ENCODE measurements around the gene CACNB3.

CACNB3 gene

GRCh38 chr12:48789858-48790326 lies 28.4 kb upstream of the CACNB3 start:
- no peak for DNase-seq (ENCODE audit: low read depth)
- Histone ChIP-seq H3K4me3 (ENCODE audit: low read length) (no peak overlapping the region), H3K9me3 (ENCODE audit: control insufficient read depth, low read length) (no peaks in the 10 kb centered on the region), H3K9ac (ENCODE audit: low read length) (no peak overlapping the region), H3K27me3 (replicated peaks; ENCODE audit: control insufficient read depth, insufficient read depth, low read length) (no peaks in the 10 kb centered on the region), H3K36me3 (ENCODE audit: control insufficient read depth, insufficient read depth, low read length, severe bottlenecking) (no peaks in the 10 kb centered on the region), H3K4me1 (ENCODE audit: control insufficient read depth, insufficient read depth, low read length) (peaks cover 17% of the 10 kb centered on the region)

DNA sequence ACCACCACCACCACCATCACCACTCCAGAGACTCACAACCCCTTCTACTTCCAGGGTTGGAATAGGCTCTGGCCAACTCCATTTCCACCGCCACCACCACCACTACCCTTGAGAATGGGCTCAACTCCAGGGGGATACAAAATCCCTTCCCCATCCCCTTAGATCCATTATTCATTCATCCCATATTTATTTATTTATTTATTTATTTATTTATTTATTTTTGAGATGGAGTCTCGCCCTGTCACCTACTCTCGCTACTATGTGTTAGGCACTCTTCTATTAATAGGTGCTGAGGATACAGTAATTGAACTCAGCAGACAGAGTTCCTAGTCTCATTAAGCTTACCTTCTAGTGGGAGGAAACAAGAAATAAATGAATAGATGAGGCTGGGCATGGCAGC lies 24.6 kb upstream of the CACNB3 start:
- no peaks in the 10 kb centered on the region for H3K36me3 ChIP-seq (ENCODE audit: control insufficient read depth, insufficient read depth, low read length, severe bottlenecking)
- no peak overlapping the region for H3K4me3 ChIP-seq (ENCODE audit: low read length)
- no peak overlapping the region for H3K9ac ChIP-seq (ENCODE audit: low read length)
- H3K9me3 ChIP-seq (ENCODE audit: control insufficient read depth, low read length) = no peaks in the 10 kb centered on the region
- no peaks in the 10 kb centered on the region for H3K4me1 ChIP-seq (ENCODE audit: control insufficient read depth, insufficient read depth, low read length)
- DNase-seq (ENCODE audit: low read depth) = no peak
- no peaks in the 10 kb centered on the region for H3K27me3 ChIP-seq (replicated peaks; ENCODE audit: control insufficient read depth, insufficient read depth, low read length)

- Histone ChIP-seq H3K27me3 (replicated peaks; ENCODE audit: control insufficient read depth, insufficient read depth, low read length) (no peaks in the 10 kb centered on the region), H3K4me3 (ENCODE audit: low read length) (no peak overlapping the region), H3K9ac (ENCODE audit: low read length) (no peak overlapping the region), H3K4me1 (ENCODE audit: control insufficient read depth, insufficient read depth, low read length) (no peaks in the 10 kb centered on the region), H3K36me3 (ENCODE audit: control insufficient read depth, insufficient read depth, low read length, severe bottlenecking) (no peaks in the 10 kb centered on the region), H3K9me3 (ENCODE audit: control insufficient read depth, low read length) (no peaks in the 10 kb centered on the region)
- peak; percentile 93 for DNase-seq (ENCODE audit: low read depth)
Observed at GRCh38 chr12:48794870-48795269, 23.4 kb upstream of the CACNB3 start.

- Histone ChIP-seq H3K4me3 (ENCODE audit: low read length) (no peak overlapping the region), H3K27me3 (replicated peaks; ENCODE audit: control insufficient read depth, insufficient read depth, low read length) (no peaks in the 10 kb centered on the region)
- DNase-seq (ENCODE audit: low read depth) = peak; percentile 91
Observed at GRCh38 chr12:48795550-48796455, 22.5 kb upstream of the CACNB3 start.

DNA sequence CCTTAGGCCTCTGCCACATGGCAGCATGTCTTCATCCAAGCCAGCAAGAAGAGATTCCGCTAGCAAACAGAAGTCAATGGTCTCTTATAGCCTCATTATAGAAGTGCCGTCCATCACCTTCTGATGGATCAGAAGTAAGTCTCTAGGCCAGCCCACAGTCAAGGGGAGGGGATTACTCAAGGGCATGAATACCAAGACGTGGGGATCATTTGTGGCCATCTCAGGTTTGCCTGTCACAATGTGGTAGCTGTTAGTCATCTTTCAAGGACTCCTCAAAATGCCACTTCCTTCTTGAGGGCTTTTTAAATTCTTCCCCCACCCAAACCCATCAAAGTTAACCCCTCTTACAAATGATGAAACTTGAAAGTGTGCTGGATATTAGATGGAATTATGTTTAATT lies 21.3 kb upstream of the CACNB3 start:
- no peaks in the 10 kb centered on the region for H3K4me1 ChIP-seq (ENCODE audit: control insufficient read depth, insufficient read depth, low read length)
- no peak for DNase-seq (ENCODE audit: low read depth)
- no peaks in the 10 kb centered on the region for H3K36me3 ChIP-seq (ENCODE audit: control insufficient read depth, insufficient read depth, low read length, severe bottlenecking)
- H3K9me3 ChIP-seq (ENCODE audit: control insufficient read depth, low read length) = no peaks in the 10 kb centered on the region
- H3K27me3 ChIP-seq (replicated peaks; ENCODE audit: control insufficient read depth, insufficient read depth, low read length) = no peaks in the 10 kb centered on the region
- H3K9ac ChIP-seq (ENCODE audit: low read length) = no peak overlapping the region
- no peak overlapping the region for H3K4me3 ChIP-seq (ENCODE audit: low read length)

More at GRCh38 chr12:48795550-48796455, 22.5 kb upstream of the CACNB3 start:
- H3K36me3 ChIP-seq (ENCODE audit: control insufficient read depth, insufficient read depth, low read length, severe bottlenecking) = no peaks in the 10 kb centered on the region
- no peak overlapping the region for H3K9ac ChIP-seq (ENCODE audit: low read length)
- H3K9me3 ChIP-seq (ENCODE audit: control insufficient read depth, low read length) = no peaks in the 10 kb centered on the region
- H3K4me1 ChIP-seq (ENCODE audit: control insufficient read depth, insufficient read depth, low read length) = no peaks in the 10 kb centered on the region

- no peaks in the 10 kb centered on the region for H3K9me3 ChIP-seq (ENCODE audit: control insufficient read depth, low read length)
- no peak for DNase-seq (ENCODE audit: low read depth)
- H3K4me3 ChIP-seq (ENCODE audit: low read length) = no peak overlapping the region
- H3K36me3 ChIP-seq (ENCODE audit: control insufficient read depth, insufficient read depth, low read length, severe bottlenecking) = no peaks in the 10 kb centered on the region
- no peaks in the 10 kb centered on the region for H3K27me3 ChIP-seq (replicated peaks; ENCODE audit: control insufficient read depth, insufficient read depth, low read length)
- H3K4me1 ChIP-seq (ENCODE audit: control insufficient read depth, insufficient read depth, low read length) = no peaks in the 10 kb centered on the region
- no peak overlapping the region for H3K9ac ChIP-seq (ENCODE audit: low read length)
Observed at GRCh38 chr12:48800457-48800856, 17.8 kb upstream of the CACNB3 start.

- no peaks in the 10 kb centered on the region for H3K36me3 ChIP-seq (ENCODE audit: control insufficient read depth, insufficient read depth, low read length, severe bottlenecking)
- H3K27me3 ChIP-seq (replicated peaks; ENCODE audit: control insufficient read depth, insufficient read depth, low read length) = no peaks in the 10 kb centered on the region
- H3K9ac ChIP-seq (ENCODE audit: low read length) = no peak overlapping the region
- no peak for DNase-seq (ENCODE audit: low read depth)
- H3K4me3 ChIP-seq (ENCODE audit: low read length) = no peak overlapping the region
- no peaks in the 10 kb centered on the region for H3K9me3 ChIP-seq (ENCODE audit: control insufficient read depth, low read length)
- H3K4me1 ChIP-seq (ENCODE audit: control insufficient read depth, insufficient read depth, low read length) = no peaks in the 10 kb centered on the region
Observed at GRCh38 chr12:48800971-48801370, 17.3 kb upstream of the CACNB3 start.

- Histone ChIP-seq H3K27me3 (replicated peaks; ENCODE audit: control insufficient read depth, insufficient read depth, low read length) (no peaks in the 10 kb centered on the region), H3K36me3 (ENCODE audit: control insufficient read depth, insufficient read depth, low read length, severe bottlenecking) (no peaks in the 10 kb centered on the region), H3K9ac (ENCODE audit: low read length) (no peak overlapping the region), H3K4me3 (ENCODE audit: low read length) (no peak overlapping the region), H3K9me3 (ENCODE audit: control insufficient read depth, low read length) (no peaks in the 10 kb centered on the region), H3K4me1 (ENCODE audit: control insufficient read depth, insufficient read depth, low read length) (no peaks in the 10 kb centered on the region)
- no peak for DNase-seq (ENCODE audit: low read depth)
Observed at GRCh38 chr12:48803675-48804074, 14.6 kb upstream of the CACNB3 start.

- no peaks in the 10 kb centered on the region for H3K9me3 ChIP-seq (ENCODE audit: control insufficient read depth, low read length)
- no peaks in the 10 kb centered on the region for H3K36me3 ChIP-seq (ENCODE audit: control insufficient read depth, insufficient read depth, low read length, severe bottlenecking)
- no peak for DNase-seq (ENCODE audit: low read depth)
- no peak overlapping the region for H3K9ac ChIP-seq (ENCODE audit: low read length)
- peaks cover 23% of the 10 kb centered on the region for H3K4me1 ChIP-seq (ENCODE audit: control insufficient read depth, insufficient read depth, low read length)
- no peak overlapping the region for H3K4me3 ChIP-seq (ENCODE audit: low read length)
- H3K27me3 ChIP-seq (replicated peaks; ENCODE audit: control insufficient read depth, insufficient read depth, low read length) = no peaks in the 10 kb centered on the region
Observed at GRCh38 chr12:48807981-48808380, 10.3 kb upstream of the CACNB3 start.

DNA sequence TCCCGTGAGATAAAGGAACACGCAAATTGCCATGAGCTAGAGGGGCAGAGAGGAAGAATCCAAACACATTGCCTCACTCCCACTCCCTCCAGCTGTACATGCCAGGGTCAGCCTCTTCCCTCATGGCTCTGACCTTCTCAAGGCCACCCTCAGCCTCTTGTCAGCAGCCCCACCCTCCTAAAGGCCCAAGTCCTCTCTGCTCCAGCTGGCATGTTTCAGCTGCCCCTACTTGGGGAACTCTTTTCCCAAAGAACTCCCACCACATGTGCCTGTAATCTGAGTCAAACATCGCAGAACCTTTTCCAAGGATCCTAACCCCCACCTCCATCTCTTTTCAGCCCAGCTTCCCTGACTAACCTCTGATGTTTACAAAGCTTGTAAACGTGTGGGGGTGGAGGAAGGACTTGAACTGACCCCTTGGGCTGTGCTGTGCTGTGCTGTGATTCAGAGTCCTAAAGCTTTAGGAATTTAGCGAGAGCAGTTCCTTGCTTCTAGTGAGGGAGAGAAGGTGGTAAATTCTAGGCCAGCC lies 7.3 kb upstream of the CACNB3 start:
- peak; percentile 83 for DNase-seq (ENCODE audit: low read depth)
- H3K9ac ChIP-seq (ENCODE audit: low read length) = peak overlapping the region; percentile 17
- no peak overlapping the region for H3K4me3 ChIP-seq (ENCODE audit: low read length)
- H3K36me3 ChIP-seq (ENCODE audit: control insufficient read depth, insufficient read depth, low read length, severe bottlenecking) = no peaks in the 10 kb centered on the region
- H3K27me3 ChIP-seq (replicated peaks; ENCODE audit: control insufficient read depth, insufficient read depth, low read length) = no peaks in the 10 kb centered on the region
- H3K4me1 ChIP-seq (ENCODE audit: control insufficient read depth, insufficient read depth, low read length) = peaks cover 33% of the 10 kb centered on the region
- no peaks in the 10 kb centered on the region for H3K9me3 ChIP-seq (ENCODE audit: control insufficient read depth, low read length)

DNA sequence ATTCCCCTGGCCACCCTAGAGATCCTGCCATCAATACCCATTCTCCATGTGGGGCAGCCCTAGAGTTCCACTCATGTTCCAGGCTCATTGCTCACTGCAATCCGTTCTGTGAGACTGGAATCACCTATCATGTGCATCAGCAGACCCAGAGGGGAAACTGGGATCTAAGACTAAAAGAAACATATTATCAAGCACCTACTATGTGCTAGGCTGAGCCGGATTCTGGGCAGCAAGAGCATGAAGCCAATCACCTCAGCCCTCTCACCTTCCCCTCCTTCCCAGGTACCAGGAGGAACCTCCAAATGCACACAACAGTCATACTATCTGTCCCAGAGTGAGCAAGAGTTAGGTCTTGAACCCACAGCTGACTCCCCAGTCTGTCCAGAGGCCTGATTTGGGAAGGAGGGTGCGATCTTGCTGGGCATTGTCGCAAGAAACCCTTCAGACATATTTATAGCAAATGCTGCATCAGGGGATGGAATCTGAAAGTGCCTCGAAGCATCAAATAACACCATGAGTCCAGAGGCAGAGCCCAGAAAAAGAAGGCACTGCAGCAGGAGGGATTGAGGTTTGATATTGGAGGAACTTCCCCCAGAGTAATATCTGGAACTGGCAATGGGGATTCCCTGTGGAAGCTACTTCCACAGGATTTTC lies 6.7 kb upstream of the CACNB3 start:
- Histone ChIP-seq H3K4me3 (ENCODE audit: low read length) (no peak overlapping the region), H3K36me3 (ENCODE audit: control insufficient read depth, insufficient read depth, low read length, severe bottlenecking) (no peaks in the 10 kb centered on the region), H3K9ac (ENCODE audit: low read length) (peak overlapping the region; percentile 17), H3K9me3 (ENCODE audit: control insufficient read depth, low read length) (no peaks in the 10 kb centered on the region), H3K27me3 (replicated peaks; ENCODE audit: control insufficient read depth, insufficient read depth, low read length) (no peaks in the 10 kb centered on the region), H3K4me1 (ENCODE audit: control insufficient read depth, insufficient read depth, low read length) (peaks cover 39% of the 10 kb centered on the region)
- DNase-seq (ENCODE audit: low read depth) = peak; percentile 17

All from adipocyte (in vitro differentiated cells).